HG02610 (cell line): ENCODE data around the gene SMO.
A peak's percentile ranks its signal among the peaks of the same experiment; 100 is the strongest.
"Not testable (repeated sequence)": the region's sequence is repeated elsewhere in the genome, so short reads cannot be mapped to it uniquely, and the experiment has no call there.

Experiments used
- ATAC-seq: cut with Tn5 transposase; IDR thresholded peaks from one replicate; pipeline ENCODE4 v1.9.1; 2021; ENCODE audit warnings: mild to moderate bottlenecking, moderate library complexity; ENCODE audit not compliant: unreplicated experiment

The SMO gene

DNA sequence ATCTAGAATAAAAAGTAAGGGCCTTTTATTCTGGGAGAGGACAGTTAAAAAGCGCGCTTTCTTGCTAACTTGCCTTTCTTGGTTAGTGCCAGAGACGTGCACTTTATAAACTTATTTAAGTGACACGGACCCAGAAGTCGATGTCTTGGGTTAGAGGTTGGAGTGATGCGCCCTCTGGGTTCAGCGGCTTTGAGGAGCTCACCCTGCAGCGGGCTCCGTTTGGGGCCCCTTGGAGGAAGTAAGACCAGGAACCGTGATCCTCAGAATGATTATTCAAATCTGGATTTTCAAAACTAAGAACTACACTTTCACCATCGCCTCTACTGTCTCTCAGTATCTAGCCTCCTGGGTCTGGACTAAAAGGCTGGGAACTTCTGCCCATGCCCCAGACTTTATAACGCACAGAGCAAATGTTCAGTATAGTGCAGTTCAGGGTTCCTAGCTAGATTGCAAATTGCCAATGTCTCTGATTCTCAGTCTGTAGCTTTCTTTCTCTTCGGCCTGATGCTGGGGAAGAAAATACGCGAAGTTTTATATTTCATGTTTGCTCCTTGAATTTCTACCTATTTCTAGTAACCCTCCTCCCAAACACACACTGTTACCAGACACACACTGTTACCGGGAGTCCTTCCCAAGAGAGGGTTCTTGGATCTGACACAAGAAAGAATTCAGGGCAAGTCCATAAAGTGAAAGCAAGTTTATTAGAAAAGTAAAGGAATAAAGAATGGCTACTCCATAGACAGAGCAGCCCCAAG is 18.6 kb upstream of the SMO start:
- ATAC-seq = peak; percentile 46

DNA sequence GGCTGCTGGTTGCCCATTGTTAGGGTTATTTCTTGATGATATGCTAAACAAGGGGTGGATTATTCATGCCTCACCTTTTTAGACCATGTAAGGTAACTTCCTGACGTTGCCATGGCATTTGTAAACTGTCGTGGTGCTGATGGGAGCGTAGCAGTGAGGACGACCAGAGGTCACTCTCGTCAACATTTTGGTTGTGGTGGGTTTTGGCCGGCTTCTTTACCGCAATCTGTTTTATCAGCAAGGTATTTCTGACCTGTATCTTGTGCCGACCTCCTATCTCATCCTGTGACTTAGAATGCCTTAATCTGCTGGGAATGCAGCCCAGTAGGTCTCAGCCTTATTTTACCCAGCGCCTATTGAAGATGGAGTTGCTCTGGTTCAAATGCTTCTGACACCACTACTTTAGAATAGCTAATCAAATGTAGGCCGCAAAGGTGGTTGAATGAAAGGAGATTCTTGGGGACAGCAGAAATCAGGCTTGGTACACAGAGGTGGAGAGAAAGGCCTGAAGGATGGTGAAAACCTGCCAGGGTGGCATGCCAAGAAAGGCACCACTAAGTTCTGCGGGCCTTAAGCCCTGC is 17.9 kb upstream of the SMO start:
- no peak for ATAC-seq

DNA sequence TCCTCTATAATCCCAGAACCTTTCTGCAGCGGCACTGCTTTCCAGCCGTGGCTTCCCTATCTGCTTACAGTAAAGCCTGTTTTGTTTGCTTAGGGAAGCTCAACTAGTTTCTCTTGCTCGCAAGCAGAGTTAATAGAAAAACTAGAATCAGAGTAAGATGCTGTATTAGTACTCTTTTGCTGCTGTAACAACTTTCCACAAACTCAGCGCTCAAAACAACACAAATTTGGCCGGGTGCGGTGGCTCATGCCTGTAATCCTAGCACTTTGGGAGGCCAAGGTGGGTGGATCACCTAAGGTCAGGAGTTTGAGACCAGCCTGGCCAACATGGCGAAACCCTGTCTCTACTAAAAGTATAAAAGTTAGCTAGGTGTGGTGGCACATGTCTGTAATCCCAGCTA is 14.6 kb upstream of the SMO start:
- ATAC-seq = not testable (repeated sequence)

DNA sequence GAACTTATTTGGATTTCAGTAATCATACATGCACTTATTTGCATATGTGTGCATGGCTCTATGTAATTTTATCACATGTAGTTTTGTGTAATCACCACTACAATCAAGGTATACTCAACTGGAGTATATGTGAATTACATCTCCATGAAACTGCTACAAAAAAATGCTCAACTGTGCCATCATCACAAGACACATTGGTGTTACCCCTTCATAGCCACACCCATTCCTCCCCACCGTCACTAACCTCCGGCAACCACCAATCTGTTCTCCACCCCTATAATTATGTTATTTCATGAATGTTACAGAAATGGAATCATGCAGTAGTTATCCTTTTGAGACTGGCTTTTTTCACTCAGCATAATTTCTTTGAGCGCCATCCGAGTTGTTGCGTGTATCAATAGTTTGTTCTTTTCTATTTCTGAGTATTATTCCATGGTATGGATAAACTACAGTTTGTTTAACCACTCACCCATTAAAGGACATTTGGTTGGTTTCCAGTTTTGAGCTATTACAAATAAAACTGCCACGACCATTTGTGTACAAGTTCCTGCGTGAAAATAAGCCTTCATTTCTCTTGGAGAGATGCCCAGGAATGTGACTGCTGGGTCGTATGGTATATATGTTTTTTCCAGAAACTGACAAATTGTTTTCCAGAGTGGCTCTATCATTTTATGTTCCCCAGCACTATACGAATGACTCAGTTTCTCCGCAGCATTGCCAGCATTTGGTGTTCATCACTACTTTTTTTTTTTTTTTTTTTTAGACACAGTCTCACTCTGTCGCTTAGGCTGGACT is 11.3 kb upstream of the SMO start:
- ATAC-seq = no peak

GRCh38 chr7:129184981-129185670 is 3.3 kb upstream of the SMO start:
- no peak for ATAC-seq

- ATAC-seq = no peak
Observed at GRCh38 chr7:129186749-129187260, 1.6 kb upstream of the SMO start.

DNA sequence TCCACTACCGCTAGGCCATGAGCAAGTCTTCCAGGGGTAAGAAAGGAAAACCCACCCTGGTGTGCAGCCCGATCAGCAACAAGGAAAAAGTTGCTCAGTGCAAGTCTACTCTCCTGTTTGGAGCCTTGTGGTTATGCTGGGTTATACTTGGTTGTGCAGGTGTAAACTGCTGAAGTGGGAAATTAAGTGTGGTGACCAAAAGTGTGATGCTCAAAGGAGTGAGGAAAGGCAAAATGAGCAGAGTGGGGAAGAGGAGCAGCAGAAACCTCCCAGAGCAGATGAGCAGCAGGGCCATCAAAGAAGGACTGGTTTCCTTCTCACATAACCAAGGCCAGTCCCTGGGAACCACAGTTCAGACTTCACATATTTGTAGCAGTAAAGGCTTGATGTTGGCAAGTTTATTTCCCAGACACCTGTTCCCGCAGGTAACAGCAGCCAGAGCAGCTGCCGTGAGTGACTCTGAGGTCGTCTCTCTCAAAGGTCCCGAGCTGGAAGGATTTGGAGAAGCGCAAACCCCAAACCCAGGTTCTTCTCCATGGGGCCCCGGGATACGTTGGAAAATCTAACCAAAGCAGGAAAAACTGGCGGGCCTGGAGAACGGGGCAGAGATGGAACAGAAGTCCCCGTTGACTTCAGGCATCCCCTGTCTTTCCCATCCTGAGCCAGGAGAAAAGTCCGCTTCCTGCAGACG is 607 bp upstream of the SMO start:
- ATAC-seq = no peak

DNA sequence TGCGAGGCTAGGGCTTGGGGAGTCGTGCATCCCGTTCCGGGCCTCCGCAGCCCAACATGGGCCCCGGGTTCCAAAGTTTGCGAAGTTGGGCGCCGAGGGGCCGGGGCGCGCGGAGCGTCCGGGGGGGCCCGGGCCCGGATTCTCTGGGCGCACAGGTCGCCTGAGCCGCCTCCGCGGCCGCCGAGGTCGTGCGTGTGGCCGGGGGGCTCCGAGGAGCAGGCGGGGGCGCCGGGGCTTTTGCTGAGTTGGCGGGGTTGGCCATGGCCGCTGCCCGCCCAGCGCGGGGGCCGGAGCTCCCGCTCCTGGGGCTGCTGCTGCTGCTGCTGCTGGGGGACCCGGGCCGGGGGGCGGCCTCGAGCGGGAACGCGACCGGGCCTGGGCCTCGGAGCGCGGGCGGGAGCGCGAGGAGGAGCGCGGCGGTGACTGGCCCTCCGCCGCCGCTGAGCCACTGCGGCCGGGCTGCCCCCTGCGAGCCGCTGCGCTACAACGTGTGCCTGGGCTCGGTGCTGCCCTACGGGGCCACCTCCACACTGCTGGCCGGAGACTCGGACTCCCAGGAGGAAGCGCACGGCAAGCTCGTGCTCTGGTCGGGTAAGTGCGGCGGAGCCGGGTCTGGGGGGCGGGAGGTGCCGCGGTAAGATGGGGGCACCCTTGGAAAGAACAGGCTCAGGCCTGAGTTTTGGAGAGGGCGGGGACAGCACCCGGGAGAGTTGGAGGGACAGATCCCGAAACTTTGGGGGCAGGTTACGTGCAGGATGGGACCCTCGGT is 643 bp downstream of the SMO start:
- ATAC-seq = no peak

- no peak for ATAC-seq
Observed at GRCh38 chr7:129189661-129190310, 1.4 kb downstream of the SMO start.

DNA sequence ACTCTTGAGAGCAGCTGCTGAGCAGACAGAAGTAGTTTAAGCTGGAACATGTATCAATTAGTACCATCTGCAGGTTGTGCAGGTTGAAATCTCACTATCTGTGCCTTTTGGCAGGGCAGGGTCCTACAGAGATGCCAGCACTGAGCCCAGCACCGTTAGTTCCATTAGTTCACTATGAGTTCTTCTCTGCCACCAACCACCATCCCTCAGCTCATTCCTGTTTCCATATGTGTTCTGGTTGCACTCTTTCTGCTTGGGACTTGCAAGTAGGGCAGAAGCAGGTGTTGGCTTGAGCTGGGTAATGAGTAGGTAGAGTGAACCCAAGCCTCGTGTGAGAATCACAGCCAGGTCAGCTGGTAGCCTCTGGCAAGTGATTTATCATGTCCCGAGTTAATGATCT is 2.8 kb downstream of the SMO start:
- no peak for ATAC-seq

DNA sequence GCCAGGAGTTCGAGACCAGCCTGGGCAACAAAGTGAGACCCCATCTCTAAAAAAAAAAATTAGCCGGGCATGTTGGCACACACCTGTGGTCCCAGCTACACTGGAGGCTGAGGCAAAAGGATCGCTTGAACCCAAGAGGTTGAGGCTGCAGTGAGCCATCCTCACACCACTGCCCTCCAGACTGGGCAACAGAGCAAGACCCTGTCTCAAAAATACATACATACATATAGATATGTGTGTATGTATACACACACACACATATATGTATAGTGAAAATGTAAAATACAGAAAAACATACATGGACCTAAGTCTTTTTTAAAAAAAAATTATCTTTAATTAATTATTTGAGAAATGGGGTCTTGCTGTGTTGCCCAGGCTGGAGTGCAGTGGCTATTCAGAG is 5.5 kb downstream of the SMO start:
- ATAC-seq = no peak

DNA sequence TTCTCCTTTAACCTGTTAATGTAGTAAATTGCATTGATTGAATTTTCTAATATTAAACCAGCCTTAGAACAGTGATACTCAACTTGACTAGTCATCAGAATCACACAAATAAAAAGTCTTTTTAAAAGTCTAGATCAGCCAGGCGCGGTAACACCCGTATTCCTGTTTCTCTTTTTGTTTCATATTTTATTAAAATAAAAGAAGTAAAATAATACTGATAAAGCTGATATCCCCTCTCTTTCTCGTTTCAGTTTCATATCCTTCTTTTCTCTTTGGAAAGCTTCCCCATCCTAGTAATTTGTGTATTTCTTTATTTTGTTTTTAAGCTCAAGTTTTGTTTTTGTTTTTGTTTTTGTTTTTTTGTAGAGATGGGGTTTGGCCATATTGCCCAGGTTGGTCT is 9.3 kb downstream of the SMO start:
- no peak for ATAC-seq

GRCh38 chr7:129199406-129199805 is 11.0 kb downstream of the SMO start:
- no peak for ATAC-seq

GRCh38 chr7:129202058-129202777 is 13.8 kb downstream of the SMO start:
- no peak for ATAC-seq

DNA sequence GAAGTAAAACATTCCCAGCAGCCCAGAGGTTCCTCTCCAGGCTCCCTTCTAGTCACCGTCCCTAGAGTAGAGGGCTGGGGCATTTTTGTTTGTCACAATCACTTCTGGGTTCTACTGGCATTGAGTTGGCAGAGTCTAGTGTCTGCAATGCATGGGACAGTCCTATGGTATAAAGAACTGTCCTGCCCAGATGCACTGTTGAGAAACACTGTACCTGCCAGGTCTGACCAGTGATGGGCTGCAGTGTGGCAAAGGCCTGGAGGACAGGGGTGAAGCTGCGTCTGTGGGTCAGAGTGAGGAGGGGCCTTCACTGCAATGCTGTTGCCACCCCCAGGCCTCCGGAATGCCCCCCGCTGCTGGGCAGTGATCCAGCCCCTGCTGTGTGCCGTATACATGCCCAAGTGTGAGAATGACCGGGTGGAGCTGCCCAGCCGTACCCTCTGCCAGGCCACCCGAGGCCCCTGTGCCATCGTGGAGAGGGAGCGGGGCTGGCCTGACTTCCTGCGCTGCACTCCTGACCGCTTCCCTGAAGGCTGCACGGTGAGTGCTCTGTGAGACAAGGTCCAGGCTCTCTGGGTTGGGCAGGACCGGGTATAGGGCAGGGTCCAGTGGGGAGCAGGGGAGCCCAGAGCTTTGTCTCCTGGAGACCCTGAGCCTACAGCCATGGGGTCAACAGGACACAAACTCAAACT is 14.8 kb downstream of the SMO start:
- ATAC-seq = no peak

GRCh38 chr7:129205126-129205818 is 16.8 kb downstream of the SMO start:
- no peak for ATAC-seq

DNA sequence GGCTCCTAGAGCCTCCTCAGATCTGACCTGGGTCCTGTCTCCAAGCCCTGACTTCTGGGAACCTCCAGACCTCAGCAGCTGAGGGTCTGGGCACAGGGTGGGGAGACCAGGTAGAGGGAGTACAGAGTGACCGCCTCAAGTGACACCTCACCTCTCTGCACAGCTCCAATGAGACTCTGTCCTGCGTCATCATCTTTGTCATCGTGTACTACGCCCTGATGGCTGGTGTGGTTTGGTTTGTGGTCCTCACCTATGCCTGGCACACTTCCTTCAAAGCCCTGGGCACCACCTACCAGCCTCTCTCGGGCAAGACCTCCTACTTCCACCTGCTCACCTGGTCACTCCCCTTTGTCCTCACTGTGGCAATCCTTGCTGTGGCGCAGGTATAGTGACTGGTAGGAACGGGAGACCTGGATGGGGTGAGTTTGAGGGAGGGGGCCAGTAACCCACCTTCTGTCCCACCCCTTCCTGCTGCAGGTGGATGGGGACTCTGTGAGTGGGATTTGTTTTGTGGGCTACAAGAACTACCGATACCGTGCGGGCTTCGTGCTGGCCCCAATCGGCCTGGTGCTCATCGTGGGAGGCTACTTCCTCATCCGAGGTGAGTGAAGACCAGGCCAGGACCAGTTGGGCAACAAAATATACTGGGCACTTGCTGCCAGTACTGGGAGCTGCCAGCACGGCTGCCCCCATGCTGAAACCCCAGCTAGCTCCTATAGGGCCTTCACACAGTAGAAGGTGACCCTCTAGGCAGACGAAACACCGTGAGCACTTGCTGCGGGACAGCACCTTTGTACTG is 17.8 kb downstream of the SMO start:
- ATAC-seq = no peak
